Measurements from ENCODE around the gene VTI1B. TPM values are rescaled to one million over a fixed set of nuclear protein-coding genes. Genes with fewer than 3 reads are reported as not detected.
"Not testable (repeated sequence)": the region's sequence is repeated elsewhere in the genome, so short reads cannot be mapped to it uniquely, and the experiment has no call there.

The VTI1B gene
- total RNA-seq, 1 donor from 2014 or later, result 62.1 TPM

DNA sequence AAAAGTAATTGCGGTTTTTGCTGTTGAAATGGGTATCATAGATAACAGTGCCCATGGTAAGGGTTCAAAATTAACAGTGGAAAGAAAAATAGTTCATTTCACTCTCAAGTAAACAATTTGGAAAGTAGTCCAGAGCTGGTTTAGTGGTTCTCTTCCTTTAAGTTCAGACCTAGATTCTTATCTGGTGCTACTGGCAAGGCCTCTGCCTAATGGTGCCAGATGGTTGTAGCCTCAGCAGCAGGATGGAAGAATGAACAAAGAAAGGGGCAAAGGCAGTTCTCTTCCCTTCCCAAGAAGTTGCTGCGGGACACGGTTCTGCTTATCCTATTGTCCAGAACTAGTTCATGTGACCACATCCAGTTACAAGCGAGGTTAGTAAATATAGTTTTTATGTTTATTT, 44.2 kb downstream of the VTI1B start:
- H3K9me3 ChIP-seq, result no peaks in the 10 kb centered on the region
- H3K4me1 ChIP-seq, result no peaks in the 10 kb centered on the region
- DNase-seq (ENCODE audit: extremely low spot score in 2 of 2), result no peak
- H3K4me3 ChIP-seq, result no peak overlapping the region
- H3K36me3 ChIP-seq, result no peaks in the 10 kb centered on the region
- H3K27me3 ChIP-seq, result no peaks in the 10 kb centered on the region
- intact Hi-C loops (cut with DNase I), result no loop called here
- H3K27ac ChIP-seq, result no peak overlapping the region
- TF ChIP-seq POLR2A (IDR thresholded peaks at IDR 0.05), result no peak
- TF ChIP-seq, protein P1, sequence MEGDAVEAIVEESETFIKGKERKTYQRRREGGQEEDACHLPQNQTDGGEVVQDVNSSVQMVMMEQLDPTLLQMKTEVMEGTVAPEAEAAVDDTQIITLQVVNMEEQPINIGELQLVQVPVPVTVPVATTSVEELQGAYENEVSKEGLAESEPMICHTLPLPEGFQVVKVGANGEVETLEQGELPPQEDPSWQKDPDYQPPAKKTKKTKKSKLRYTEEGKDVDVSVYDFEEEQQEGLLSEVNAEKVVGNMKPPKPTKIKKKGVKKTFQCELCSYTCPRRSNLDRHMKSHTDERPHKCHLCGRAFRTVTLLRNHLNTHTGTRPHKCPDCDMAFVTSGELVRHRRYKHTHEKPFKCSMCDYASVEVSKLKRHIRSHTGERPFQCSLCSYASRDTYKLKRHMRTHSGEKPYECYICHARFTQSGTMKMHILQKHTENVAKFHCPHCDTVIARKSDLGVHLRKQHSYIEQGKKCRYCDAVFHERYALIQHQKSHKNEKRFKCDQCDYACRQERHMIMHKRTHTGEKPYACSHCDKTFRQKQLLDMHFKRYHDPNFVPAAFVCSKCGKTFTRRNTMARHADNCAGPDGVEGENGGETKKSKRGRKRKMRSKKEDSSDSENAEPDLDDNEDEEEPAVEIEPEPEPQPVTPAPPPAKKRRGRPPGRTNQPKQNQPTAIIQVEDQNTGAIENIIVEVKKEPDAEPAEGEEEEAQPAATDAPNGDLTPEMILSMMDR (IDR thresholded peaks at IDR 0.05), result no peak
- TF ChIP-seq POLR2AphosphoS5 (IDR thresholded peaks at IDR 0.05; ENCODE audit: insufficient read depth in 1 of 2, low read depth in 1 of 2), result no peak

GRCh38 chr14:67627519-67627918, 46.9 kb downstream of the VTI1B start:
- Histone ChIP-seq H3K4me3 (no peak overlapping the region), H3K9me3 (no peaks in the 10 kb centered on the region), H3K4me1 (peaks cover 9% of the 10 kb centered on the region), H3K27ac (no peak overlapping the region), H3K27me3 (no peaks in the 10 kb centered on the region), H3K36me3 (no peaks in the 10 kb centered on the region)
- intact Hi-C loops (cut with DNase I), result no loop called here
- no peak for DNase-seq (ENCODE audit: extremely low spot score in 2 of 2)
- TF ChIP-seq POLR2A (IDR thresholded peaks at IDR 0.05) (no peak), POLR2AphosphoS5 (IDR thresholded peaks at IDR 0.05; ENCODE audit: insufficient read depth in 1 of 2, low read depth in 1 of 2) (no peak)
- TF ChIP-seq, protein P1 (IDR thresholded peaks at IDR 0.05), result no peak

DNA sequence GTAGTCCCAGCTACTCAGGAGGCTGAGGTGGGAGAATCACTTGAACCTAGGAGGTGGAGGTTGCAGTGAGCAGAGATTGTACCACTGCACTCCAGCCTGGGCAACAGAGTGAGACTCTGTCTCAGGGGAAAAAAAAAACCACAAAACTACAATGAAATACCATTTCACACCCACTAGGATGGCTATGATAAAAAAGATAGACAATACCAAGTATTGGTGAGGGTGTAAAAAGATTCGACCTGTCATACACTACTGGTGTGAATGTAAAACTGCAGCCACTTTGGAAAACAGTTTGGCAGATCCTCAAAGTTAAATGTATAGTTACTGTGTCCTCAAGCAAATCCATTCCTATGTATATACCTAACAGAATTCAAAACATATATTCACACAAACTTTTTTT, 48.3 kb downstream of the VTI1B start:
- H3K9me3 ChIP-seq; intact Hi-C loops (cut with DNase I); H3K4me3 ChIP-seq; H3K36me3 ChIP-seq; DNase-seq (ENCODE audit: extremely low spot score in 2 of 2); H3K4me1 ChIP-seq; H3K27ac ChIP-seq; H3K27me3 ChIP-seq: not testable (repeated sequence)

GRCh38 chr14:67623114-67623513, 51.3 kb downstream of the VTI1B start:
- Histone ChIP-seq H3K27me3 (no peaks in the 10 kb centered on the region), H3K36me3 (no peaks in the 10 kb centered on the region), H3K27ac (peak overlapping the region; percentile 85), H3K9me3 (no peaks in the 10 kb centered on the region), H3K4me3 (no peak overlapping the region), H3K4me1 (peaks cover 29% of the 10 kb centered on the region)
- TF ChIP-seq POLR2A (IDR thresholded peaks at IDR 0.05) (no peak), POLR2AphosphoS5 (IDR thresholded peaks at IDR 0.05; ENCODE audit: insufficient read depth in 1 of 2, low read depth in 1 of 2) (peak in 1 of 2 donors; percentile 32)
- TF ChIP-seq, protein P1 (IDR thresholded peaks at IDR 0.05), result no peak
- intact Hi-C loops (cut with DNase I), result loop anchor here (5.0 kb wide), 1 partner anchor 44 kb away; no protein-coding TSS in a partner anchor
- no peak for DNase-seq (ENCODE audit: extremely low spot score in 2 of 2)

DNA sequence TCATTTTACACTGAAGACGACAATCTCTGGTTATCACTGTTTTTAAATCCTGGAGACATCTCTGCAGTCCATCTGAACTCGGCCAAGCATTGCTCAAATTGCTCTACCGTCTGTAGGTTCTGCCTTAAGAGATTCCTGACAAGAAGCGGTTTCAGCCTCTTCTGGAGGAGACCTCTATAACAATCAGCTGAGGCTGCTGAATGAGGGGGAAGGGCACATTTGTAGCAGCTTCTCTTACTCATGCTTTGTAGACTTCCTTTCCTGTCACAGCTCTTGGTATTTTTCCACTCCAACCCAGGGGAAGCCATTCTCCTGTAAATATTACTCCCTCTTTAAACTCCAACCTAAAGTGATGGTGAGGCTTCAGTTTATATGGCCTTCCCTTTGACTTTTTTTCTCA, 51.8 kb downstream of the VTI1B start:
- Histone ChIP-seq H3K36me3 (no peaks in the 10 kb centered on the region), H3K9me3 (no peaks in the 10 kb centered on the region), H3K4me1 (peaks cover 29% of the 10 kb centered on the region), H3K4me3 (no peak overlapping the region), H3K27ac (peak overlapping the region; percentile 85), H3K27me3 (no peaks in the 10 kb centered on the region)
- intact Hi-C loops (cut with DNase I), result loop anchor here (5.0 kb wide), 1 partner anchor 45 kb away; no protein-coding TSS in a partner anchor
- TF ChIP-seq POLR2A (IDR thresholded peaks at IDR 0.05) (no peak), POLR2AphosphoS5 (IDR thresholded peaks at IDR 0.05; ENCODE audit: insufficient read depth in 1 of 2, low read depth in 1 of 2) (peak in 1 of 2 donors; percentile 30)
- TF ChIP-seq, protein P1 (IDR thresholded peaks at IDR 0.05), result no peak
- no peak for DNase-seq (ENCODE audit: extremely low spot score in 2 of 2)

Measured in vagina (tissue), 2 donors.